CD4-positive, alpha-beta T cell (primary cell): ENCODE measurements around the gene LGALS3BP. TPM values are rescaled to one million over a fixed set of nuclear protein-coding genes. Genes with fewer than 3 reads are reported as not detected.
A peak's percentile ranks its signal among the peaks of the same experiment; 100 is the strongest.

Source experiments
- ATAC-seq: fragments of 200-7000 bp; cut with Tn5 transposase; one replicate; pipeline ENCODE4 v1.10.0; 2022; ENCODE audit warnings: mild to moderate bottlenecking; ENCODE audit not compliant: poor library complexity
- CTCF ChIA-PET: fragments of 350-600 bp; sonication (Branson Sonifier 250); formaldehyde crosslinking; loops from one replicate; lab custom pipeline; 2021; ENCODE audit warnings: antibody characterized with exemption, inconsistent platforms; lab: Charles Lee
- POLR2A ChIA-PET: fragments of 350-600 bp; sonication (Branson Sonifier 250); formaldehyde crosslinking; loops from one replicate; lab custom pipeline; 2021; ENCODE audit warnings: antibody characterized with exemption, inconsistent platforms; lab: Charles Lee
- DNase-seq, 14 experiments: peaks; one replicate each; pipeline ENCODE4 v3.0.0-alpha.2; 2013 to 2020; ENCODE audit warnings: mixed read lengths in 2 of 14
- H3K27ac ChIP-seq, 2 donors: one replicate each; pipeline versions ENCODE4 v1.5.1 to v1.7.0; 2013; ENCODE audit warnings: low read length in 2 of 2, low read depth in 1 of 2, mild to moderate bottlenecking in 1 of 2
- H3K27me3 ChIP-seq, 2 experiments: 1 replicate in 1 of 2; 2 replicates in 1 of 2; pipeline versions ENCODE4 v1.6.1 to v1.7.0; 2013; ENCODE audit warnings: low read length in 2 of 2, control low read depth in 1 of 2, mild to moderate bottlenecking in 1 of 2, moderate library complexity in 1 of 2; ENCODE audit not compliant: insufficient read depth in 2 of 2, control insufficient read depth in 1 of 2
- H3K36me3 ChIP-seq: one replicate; pipeline ENCODE4 v1.6.1; 2013; ENCODE audit warnings: low read length, control low read depth; ENCODE audit not compliant: insufficient read depth
- H3K4me1 ChIP-seq: one replicate; pipeline ENCODE4 v1.6.1; 2013; ENCODE audit warnings: low read length, control low read depth; ENCODE audit not compliant: insufficient read depth
- H3K4me3 ChIP-seq: one replicate; pipeline ENCODE4 v1.5.1; 2013; ENCODE audit warnings: mild to moderate bottlenecking, low read length, moderate library complexity
- H3K9me3 ChIP-seq, 2 experiments: 1 replicate in 1 of 2; 2 replicates in 1 of 2; pipeline versions ENCODE4 v1.6.1 to v1.7.0; 2013; ENCODE audit warnings: low read length in 2 of 2, mild to moderate bottlenecking in 2 of 2, control low read depth in 1 of 2, moderate library complexity in 1 of 2; ENCODE audit not compliant: control insufficient read depth in 1 of 2, insufficient read depth in 1 of 2
- H3K27ac Mint-ChIP-seq: one replicate; pipeline ENCODE4 v1.8.0; 2020; ENCODE audit warnings: mixed read lengths
- H3K27me3 Mint-ChIP-seq: one replicate; pipeline ENCODE4 v1.8.0; 2021; ENCODE audit warnings: mixed read lengths
- H3K36me3 Mint-ChIP-seq: one replicate; pipeline ENCODE4 v1.8.0; 2021; ENCODE audit warnings: low read depth, mixed read lengths
- H3K4me1 Mint-ChIP-seq: one replicate; pipeline ENCODE4 v1.8.0; 2021; ENCODE audit warnings: low read depth, mixed read lengths
- H3K4me3 Mint-ChIP-seq: one replicate; pipeline ENCODE4 v1.8.0; 2020; ENCODE audit warnings: mild to moderate bottlenecking, mixed read lengths
- H3K9me3 Mint-ChIP-seq: one replicate; pipeline ENCODE4 v1.8.0; 2020; ENCODE audit warnings: mixed read lengths
- CTCF ChIP-seq: fragments of 200-600 bp; IDR thresholded peaks from one replicate; pipeline ENCODE4 v1.8.0; 2022; ENCODE audit warnings: antibody characterized with exemption, mild to moderate bottlenecking
- intact Hi-C, 2 experiments: fragments of 100-400 bp; cut with DNase I in 1 of 2; cut with micrococcal nuclease in 1 of 2; formaldehyde crosslinking; loops; one replicate each; pipeline versions ENCODE4 v1.15.1 to v1.9.0; 2023 to 2025; cut with DNase I, micrococcal nuclease
- total RNA-seq, 174 experiments: library from RNA in 2 of 174; stranded (reverse) in 2 of 174; gene quantifications; one replicate each; pipeline ENCODE4 v1.2.3 and lab custom pipeline; 2021 to 2026

LGALS3BP gene
- total RNA-seq, 2 experiments from 2014 or later, result 38.8 to 41.0 TPM

- POLR2A ChIA-PET, result interaction anchor here (0.8 kb wide), 1 partner anchor 12 kb away, joined by 4 read pairs; no protein-coding TSS in a partner anchor
- peaks cover 16% of the 10 kb centered on the region for H3K4me1 Mint-ChIP-seq
- H3K4me3 Mint-ChIP-seq, result no peak overlapping the region
- DNase-seq (no peak), ATAC-seq (no peak)
- H3K9me3 Mint-ChIP-seq, result no peaks in the 10 kb centered on the region
- no peak overlapping the region for H3K4me3 ChIP-seq
- no peak for TF ChIP-seq CTCF
- H3K27me3 ChIP-seq, result no peaks in the 10 kb centered on the region
- H3K36me3 Mint-ChIP-seq, result peaks cover 2% of the 10 kb centered on the region
- H3K4me1 ChIP-seq, result peaks cover 19% of the 10 kb centered on the region
- H3K36me3 ChIP-seq, result peaks cover 3% of the 10 kb centered on the region
- CTCF ChIA-PET, result no interaction called here
- H3K9me3 ChIP-seq, result no peaks in the 10 kb centered on the region
- H3K27ac ChIP-seq, result no peak overlapping the region
- no peaks in the 10 kb centered on the region for H3K27me3 Mint-ChIP-seq
- H3K27ac Mint-ChIP-seq, result no peak overlapping the region
- intact Hi-C loops, result loop anchor here in 1 of 2 experiments (5.0 kb wide), 1 partner anchor 57 kb away; no protein-coding TSS in a partner anchor
Measured at GRCh38 chr17:78985395-78985794, 5.7 kb upstream of the LGALS3BP start.

GRCh38 chr17:78981010-78981888, 1.5 kb upstream of the LGALS3BP start:
- Histone ChIP-seq H3K27me3 (no peaks in the 10 kb centered on the region), H3K4me3 (no peak overlapping the region), H3K27ac (no peak overlapping the region), H3K4me1 (peaks cover 50% of the 10 kb centered on the region), H3K36me3 (peaks cover 6% of the 10 kb centered on the region), H3K9me3 (no peaks in the 10 kb centered on the region)
- intact Hi-C loops, result no loop called here
- Mint-ChIP-seq H3K27ac (peak overlapping the region; percentile 59), H3K9me3 (no peaks in the 10 kb centered on the region), H3K27me3 (no peaks in the 10 kb centered on the region), H3K36me3 (peaks cover 9% of the 10 kb centered on the region), H3K4me1 (peaks cover 19% of the 10 kb centered on the region), H3K4me3 (no peak overlapping the region)
- DNase-seq, result no peak
- CTCF ChIA-PET, result no interaction called here
- TF ChIP-seq CTCF, result no peak
- ATAC-seq, result no peak
- POLR2A ChIA-PET, result no interaction called here

GRCh38 chr17:78980624-78980972, 875 bp upstream of the LGALS3BP start:
- Histone ChIP-seq H3K27me3 (no peaks in the 10 kb centered on the region), H3K27ac (no peak overlapping the region), H3K9me3 (no peaks in the 10 kb centered on the region), H3K4me3 (no peak overlapping the region), H3K4me1 (peaks cover 50% of the 10 kb centered on the region), H3K36me3 (peaks cover 9% of the 10 kb centered on the region)
- CTCF ChIA-PET, result no interaction called here
- Mint-ChIP-seq H3K9me3 (no peaks in the 10 kb centered on the region), H3K36me3 (peaks cover 9% of the 10 kb centered on the region), H3K4me3 (peak overlapping the region; percentile 20), H3K4me1 (peaks cover 13% of the 10 kb centered on the region), H3K27ac (no peak overlapping the region), H3K27me3 (no peaks in the 10 kb centered on the region)
- DNase-seq (peak in 1 of 14 experiments; percentile 24), ATAC-seq (no peak)
- no peak for TF ChIP-seq CTCF
- intact Hi-C loops, result no loop called here
- POLR2A ChIA-PET, result interaction anchor here (0.5 kb wide), 1 partner anchor 60 kb away, joined by 3 read pairs; no protein-coding TSS in a partner anchor
